HG03280 (cell line): Measurements from ENCODE around the gene MAP3K1.

Experiments used
- ATAC-seq: cut with Tn5 transposase; IDR thresholded peaks from one replicate; pipeline ENCODE4 v1.9.1; 2021; ENCODE audit warnings: mild to moderate bottlenecking, moderate library complexity; ENCODE audit not compliant: unreplicated experiment

The MAP3K1 gene

DNA sequence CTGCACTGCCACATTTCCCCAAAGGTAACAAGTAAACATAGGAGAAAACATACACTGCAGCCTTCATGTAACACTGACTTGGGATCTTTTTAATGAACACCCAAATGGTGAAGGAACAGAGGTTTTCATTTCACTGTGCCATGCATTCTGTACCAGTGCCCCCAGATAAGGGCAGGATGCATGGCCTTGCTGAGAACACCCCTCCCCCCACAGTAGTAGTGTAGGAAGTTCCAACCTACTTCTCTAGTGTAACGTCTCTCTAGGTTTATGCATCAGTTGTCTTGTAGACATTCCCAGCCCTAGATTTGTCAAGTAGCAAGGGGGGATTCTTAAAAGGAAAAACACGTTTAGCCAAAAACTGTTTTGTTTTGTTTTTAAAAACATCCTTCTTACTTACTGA lies 29.9 kb downstream of the MAP3K1 start:
- no peak for ATAC-seq

GRCh38 chr5:56845904-56846480 lies 30.6 kb downstream of the MAP3K1 start:
- no peak for ATAC-seq

GRCh38 chr5:56848206-56848605 lies 32.9 kb downstream of the MAP3K1 start:
- ATAC-seq = no peak

GRCh38 chr5:56849671-56850070 lies 34.3 kb downstream of the MAP3K1 start:
- no peak for ATAC-seq

- ATAC-seq = no peak
These were observed 35.1 kb downstream of the MAP3K1 start for GRCh38 chr5:56850423-56850822.

DNA sequence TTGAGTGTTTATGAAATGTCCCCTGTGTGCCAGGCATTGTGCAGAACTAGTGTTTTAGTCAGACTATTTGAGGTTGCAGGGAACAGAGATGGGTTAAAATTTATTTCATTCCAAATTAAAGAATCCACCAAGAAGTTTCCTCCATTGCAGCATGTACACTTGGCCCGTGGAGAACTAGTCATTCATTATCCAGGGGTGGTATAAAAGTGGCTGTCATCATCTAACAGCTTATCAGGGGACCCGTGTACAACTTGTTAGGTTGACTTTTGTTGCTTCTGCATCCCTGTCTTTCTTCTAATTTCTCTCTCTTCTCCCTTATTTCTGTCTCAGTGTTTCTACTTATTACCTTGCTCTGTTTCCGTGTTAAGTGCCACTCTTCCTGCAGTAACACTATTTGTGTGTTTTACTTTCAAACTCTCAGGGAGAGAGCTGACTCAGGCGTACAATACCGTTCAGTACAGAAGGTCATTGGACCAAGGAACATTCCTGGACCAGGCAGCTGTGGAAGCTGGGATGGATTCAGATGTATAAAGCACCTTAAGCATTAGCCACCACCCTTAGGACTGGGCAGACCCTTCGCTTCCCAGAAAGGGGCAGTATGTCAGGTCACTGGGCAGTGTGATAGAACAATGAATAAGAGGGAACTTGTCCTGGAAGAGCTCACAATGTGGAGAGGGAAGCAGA lies 36.1 kb downstream of the MAP3K1 start:
- no peak for ATAC-seq

GRCh38 chr5:56852228-56853000 lies 37.1 kb downstream of the MAP3K1 start:
- ATAC-seq = no peak

DNA sequence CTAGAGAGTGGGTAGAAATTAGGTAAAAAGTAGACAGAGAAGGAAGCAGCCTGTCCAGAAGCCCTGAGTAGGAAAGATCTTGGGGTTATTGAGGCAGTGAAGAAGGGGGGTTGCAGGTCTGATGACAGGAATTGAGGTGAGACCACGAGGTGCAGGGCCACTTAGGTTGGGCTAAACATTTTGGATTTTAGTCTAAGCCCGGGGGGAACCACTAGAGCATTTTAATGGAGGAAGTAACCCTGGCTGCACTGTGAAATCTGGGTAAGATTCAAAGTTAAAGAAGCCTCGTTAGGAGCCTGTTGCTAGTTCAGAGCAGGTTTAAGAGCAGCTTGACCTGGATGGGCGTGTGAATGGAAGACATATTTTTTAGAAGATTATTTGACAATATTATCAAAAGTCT lies 38.3 kb downstream of the MAP3K1 start:
- ATAC-seq = no peak

DNA sequence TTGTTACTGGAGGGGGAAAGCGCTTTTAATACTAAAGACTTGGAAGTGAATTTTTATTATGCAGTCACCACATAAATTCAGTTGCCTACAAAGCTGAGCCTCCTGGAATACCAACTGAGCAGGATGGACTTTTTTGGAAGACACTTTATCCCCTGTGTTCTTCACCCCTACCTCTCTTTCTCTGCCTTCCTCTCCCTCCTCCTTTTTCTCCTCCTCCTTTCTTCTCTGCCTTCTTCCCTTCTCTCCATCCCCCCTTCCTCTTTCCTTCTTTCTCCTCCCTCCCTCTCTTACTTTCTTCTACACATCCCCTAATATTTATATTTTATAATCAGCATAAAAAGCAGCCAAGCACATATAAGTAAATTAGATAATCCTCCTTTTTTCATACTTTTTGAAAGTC lies 39.6 kb downstream of the MAP3K1 start:
- no peak for ATAC-seq

DNA sequence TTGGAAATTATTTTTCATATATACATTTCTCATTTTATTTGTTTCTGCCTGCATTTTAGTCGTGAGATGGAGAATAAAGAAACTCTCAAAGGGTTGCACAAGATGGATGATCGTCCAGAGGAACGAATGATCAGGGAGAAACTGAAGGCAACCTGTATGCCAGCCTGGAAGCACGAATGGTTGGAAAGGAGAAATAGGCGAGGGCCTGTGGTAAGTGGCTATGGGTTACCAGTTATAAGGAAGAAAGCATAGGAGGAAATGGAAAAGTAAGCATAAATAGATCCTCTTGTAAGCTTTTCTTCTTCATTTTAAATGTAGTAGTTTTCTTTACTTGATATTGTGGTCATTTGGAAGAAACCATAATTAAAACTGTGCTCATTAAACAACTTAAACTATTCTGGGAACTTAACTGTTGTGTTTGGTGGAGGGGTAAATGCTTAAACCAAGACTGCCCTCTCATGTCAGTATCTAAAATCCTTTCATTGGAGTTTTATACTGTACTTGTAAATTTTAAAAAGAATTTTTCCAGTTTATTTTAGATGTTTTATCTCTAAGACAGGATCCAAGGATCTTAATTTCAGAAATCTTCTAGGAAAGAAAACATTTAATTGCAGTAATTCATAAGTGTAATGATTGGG lies 41.3 kb downstream of the MAP3K1 start:
- no peak for ATAC-seq

- no peak for ATAC-seq
These were observed 43.6 kb downstream of the MAP3K1 start for GRCh38 chr5:56858777-56859442.

- ATAC-seq = no peak
These were observed 46.6 kb downstream of the MAP3K1 start for GRCh38 chr5:56861893-56862485.

GRCh38 chr5:56862909-56863308 lies 47.6 kb downstream of the MAP3K1 start:
- ATAC-seq = no peak

DNA sequence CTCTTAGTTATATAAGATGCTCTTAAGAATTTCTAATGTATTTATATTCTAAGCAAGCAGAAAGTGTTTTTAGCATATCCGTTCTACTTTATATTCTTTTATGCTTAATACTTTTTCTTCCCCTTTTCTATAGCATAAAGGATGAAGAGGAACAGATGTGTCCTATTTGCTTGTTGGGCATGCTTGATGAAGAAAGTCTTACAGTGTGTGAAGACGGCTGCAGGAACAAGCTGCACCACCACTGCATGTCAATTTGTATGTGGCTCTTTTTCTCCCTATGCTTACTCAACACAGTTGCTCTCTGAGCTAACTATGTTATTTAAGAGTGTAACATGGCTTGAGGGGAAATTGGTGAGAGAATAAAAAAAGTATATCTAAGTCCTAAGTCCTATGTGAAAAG lies 56.4 kb downstream of the MAP3K1 start:
- no peak for ATAC-seq

- ATAC-seq = no peak
These were observed 57.7 kb downstream of the MAP3K1 start for GRCh38 chr5:56873056-56873455.

- ATAC-seq = no peak
These were observed 61.0 kb downstream of the MAP3K1 start for GRCh38 chr5:56876327-56876726.

GRCh38 chr5:56881571-56881970 lies 66.2 kb downstream of the MAP3K1 start:
- ATAC-seq = no peak

GRCh38 chr5:56893251-56893951 lies 78.1 kb downstream of the MAP3K1 start:
- ATAC-seq = no peak

DNA sequence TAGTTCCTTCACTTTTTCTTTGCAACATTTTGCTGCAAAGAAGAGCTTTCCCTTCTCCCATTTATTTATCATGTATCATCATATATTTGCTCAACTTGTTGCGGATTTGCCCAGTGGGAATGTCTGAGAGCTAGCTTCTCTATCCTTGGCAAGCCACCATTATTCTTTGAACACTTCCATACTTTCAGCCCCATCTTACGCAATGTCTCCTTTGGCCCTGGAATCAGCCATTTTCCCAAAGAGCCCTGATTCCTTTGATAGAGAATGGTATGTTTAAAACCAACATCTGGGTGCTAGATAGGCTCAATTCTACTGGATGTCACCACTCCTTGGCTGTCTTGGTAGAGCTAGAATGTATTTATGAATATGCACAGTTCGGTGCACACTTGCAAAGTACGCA lies 81.4 kb downstream of the MAP3K1 start:
- no peak for ATAC-seq

GRCh38 chr5:56898213-56898612 lies 82.9 kb downstream of the MAP3K1 start:
- no peak for ATAC-seq
